ENCODE results near the gene FHOD3. TPM values are rescaled to one million over a fixed set of nuclear protein-coding genes. Genes with fewer than 3 reads are reported as not detected.

The FHOD3 gene
- total and polyA plus RNA-seq, 2 of the 13 experiments (the other 11 are each of a cell fraction or from before 2014, with no cell fraction given) = 0.07 TPM; not detected in 1

DNA sequence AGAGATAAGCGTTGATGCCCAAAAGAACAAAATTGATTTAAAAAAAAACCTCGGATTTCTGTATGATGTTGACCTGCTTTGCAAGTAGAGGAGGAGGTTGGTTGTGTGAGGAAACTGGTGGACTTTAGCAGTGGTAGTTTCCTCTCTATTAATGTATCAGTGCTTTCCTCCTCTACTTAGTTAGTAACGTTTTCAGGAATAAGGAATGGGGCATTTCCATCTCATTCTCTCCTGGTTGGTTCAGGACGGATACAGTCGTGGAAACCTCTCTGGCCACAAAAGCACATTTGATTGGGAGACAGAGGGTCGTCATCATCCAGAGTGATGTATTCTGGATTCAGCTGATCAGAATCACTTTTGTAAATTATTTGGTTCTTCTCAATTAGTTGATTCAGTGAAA is 1.5 kb downstream of the FHOD3 start:
- BruUV-seq (replicated peaks) = no TSS peak
- no peak for DNase-seq (ENCODE audit: low spot score)
- TF ChIP-seq AHR (CRISPR knock-in tag; IDR thresholded peaks at IDR 0.05) = no peak
- no peak for TF ChIP-seq ZMYM2 (CRISPR knock-in tag; IDR thresholded peaks at IDR 0.05)
- TF ChIP-seq, protein P1, sequence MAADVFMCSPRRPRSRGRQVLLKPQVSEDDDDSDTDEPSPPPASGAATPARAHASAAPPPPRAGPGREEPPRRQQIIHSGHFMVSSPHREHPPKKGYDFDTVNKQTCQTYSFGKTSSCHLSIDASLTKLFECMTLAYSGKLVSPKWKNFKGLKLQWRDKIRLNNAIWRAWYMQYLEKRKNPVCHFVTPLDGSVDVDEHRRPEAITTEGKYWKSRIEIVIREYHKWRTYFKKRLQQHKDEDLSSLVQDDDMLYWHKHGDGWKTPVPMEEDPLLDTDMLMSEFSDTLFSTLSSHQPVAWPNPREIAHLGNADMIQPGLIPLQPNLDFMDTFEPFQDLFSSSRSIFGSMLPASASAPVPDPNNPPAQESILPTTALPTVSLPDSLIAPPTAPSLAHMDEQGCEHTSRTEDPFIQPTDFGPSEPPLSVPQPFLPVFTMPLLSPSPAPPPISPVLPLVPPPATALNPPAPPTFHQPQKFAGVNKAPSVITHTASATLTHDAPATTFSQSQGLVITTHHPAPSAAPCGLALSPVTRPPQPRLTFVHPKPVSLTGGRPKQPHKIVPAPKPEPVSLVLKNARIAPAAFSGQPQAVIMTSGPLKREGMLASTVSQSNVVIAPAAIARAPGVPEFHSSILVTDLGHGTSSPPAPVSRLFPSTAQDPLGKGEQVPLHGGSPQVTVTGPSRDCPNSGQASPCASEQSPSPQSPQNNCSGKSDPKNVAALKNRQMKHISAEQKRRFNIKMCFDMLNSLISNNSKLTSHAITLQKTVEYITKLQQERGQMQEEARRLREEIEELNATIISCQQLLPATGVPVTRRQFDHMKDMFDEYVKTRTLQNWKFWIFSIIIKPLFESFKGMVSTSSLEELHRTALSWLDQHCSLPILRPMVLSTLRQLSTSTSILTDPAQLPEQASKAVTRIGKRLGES (CRISPR knock-in tag; IDR thresholded peaks at IDR 0.05; ENCODE audit: borderline replicate concordance) = no peak
- no peak for TF ChIP-seq ZNF761 (CRISPR knock-in tag; conservative IDR thresholded peaks at IDR 0.05)
- TF ChIP-seq TCF12 (IDR thresholded peaks at IDR 0.05) = no peak
- TF ChIP-seq TCF12 (CRISPR knock-in tag; IDR thresholded peaks at IDR 0.05) = no peak
- TF ChIP-seq, protein P2, sequence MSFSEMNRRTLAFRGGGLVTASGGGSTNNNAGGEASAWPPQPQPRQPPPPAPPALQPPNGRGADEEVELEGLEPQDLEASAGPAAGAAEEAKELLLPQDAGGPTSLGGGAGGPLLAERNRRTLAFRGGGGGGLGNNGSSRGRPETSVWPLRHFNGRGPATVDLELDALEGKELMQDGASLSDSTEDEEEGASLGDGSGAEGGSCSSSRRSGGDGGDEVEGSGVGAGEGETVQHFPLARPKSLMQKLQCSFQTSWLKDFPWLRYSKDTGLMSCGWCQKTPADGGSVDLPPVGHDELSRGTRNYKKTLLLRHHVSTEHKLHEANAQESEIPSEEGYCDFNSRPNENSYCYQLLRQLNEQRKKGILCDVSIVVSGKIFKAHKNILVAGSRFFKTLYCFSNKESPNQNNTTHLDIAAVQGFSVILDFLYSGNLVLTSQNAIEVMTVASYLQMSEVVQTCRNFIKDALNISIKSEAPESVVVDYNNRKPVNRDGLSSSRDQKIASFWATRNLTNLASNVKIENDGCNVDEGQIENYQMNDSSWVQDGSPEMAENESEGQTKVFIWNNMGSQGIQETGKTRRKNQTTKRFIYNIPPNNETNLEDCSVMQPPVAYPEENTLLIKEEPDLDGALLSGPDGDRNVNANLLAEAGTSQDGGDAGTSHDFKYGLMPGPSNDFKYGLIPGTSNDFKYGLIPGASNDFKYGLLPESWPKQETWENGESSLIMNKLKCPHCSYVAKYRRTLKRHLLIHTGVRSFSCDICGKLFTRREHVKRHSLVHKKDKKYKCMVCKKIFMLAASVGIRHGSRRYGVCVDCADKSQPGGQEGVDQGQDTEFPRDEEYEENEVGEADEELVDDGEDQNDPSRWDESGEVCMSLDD (CRISPR knock-in tag; IDR thresholded peaks at IDR 0.05; ENCODE audit: borderline replicate concordance) = no peak
- no peak for TF ChIP-seq DR1 (CRISPR knock-in tag; IDR thresholded peaks at IDR 0.05)
- TF ChIP-seq, protein P3, sequence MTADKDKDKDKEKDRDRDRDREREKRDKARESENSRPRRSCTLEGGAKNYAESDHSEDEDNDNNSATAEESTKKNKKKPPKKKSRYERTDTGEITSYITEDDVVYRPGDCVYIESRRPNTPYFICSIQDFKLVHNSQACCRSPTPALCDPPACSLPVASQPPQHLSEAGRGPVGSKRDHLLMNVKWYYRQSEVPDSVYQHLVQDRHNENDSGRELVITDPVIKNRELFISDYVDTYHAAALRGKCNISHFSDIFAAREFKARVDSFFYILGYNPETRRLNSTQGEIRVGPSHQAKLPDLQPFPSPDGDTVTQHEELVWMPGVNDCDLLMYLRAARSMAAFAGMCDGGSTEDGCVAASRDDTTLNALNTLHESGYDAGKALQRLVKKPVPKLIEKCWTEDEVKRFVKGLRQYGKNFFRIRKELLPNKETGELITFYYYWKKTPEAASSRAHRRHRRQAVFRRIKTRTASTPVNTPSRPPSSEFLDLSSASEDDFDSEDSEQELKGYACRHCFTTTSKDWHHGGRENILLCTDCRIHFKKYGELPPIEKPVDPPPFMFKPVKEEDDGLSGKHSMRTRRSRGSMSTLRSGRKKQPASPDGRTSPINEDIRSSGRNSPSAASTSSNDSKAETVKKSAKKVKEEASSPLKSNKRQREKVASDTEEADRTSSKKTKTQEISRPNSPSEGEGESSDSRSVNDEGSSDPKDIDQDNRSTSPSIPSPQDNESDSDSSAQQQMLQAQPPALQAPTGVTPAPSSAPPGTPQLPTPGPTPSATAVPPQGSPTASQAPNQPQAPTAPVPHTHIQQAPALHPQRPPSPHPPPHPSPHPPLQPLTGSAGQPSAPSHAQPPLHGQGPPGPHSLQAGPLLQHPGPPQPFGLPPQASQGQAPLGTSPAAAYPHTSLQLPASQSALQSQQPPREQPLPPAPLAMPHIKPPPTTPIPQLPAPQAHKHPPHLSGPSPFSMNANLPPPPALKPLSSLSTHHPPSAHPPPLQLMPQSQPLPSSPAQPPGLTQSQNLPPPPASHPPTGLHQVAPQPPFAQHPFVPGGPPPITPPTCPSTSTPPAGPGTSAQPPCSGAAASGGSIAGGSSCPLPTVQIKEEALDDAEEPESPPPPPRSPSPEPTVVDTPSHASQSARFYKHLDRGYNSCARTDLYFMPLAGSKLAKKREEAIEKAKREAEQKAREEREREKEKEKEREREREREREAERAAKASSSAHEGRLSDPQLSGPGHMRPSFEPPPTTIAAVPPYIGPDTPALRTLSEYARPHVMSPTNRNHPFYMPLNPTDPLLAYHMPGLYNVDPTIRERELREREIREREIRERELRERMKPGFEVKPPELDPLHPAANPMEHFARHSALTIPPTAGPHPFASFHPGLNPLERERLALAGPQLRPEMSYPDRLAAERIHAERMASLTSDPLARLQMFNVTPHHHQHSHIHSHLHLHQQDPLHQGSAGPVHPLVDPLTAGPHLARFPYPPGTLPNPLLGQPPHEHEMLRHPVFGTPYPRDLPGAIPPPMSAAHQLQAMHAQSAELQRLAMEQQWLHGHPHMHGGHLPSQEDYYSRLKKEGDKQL (CRISPR knock-in tag; IDR thresholded peaks at IDR 0.05; ENCODE audit: low read depth) = no peak
- no peak for ATAC-seq
- Histone ChIP-seq H4K20me1 (ENCODE audit: insufficient read depth, low read length) (no peaks in the 10 kb centered on the region), H3K27me3 (ENCODE audit: control insufficient read depth in 1 of 2, insufficient read depth in 2 of 2, low read length in 2 of 2) (peaks cover 0 to 51% of the 10 kb centered on the region in 2 experiments; a peak in 4 of 5 replicates), H2AFZ (ENCODE audit: low read length) (no peak overlapping the region), H3K27ac (ENCODE audit: extremely low read length, insufficient read depth, low read length) (no peak overlapping the region), H3K4me1 (ENCODE audit: insufficient read depth, low read length) (peaks cover 9% of the 10 kb centered on the region; the same call in 1 of the 2 replicates), H3K36me3 (replicated peaks in 1 of 2; ENCODE audit: control insufficient read depth in 1 of 2, insufficient read depth in 2 of 2, low read length in 2 of 2) (no peaks in the 10 kb centered on the region), H3K79me2 (ENCODE audit: insufficient read depth, low read length) (no peaks in the 10 kb centered on the region), H3K9me3 (ENCODE audit: low read length) (no peaks in the 10 kb centered on the region), H3K9ac (ENCODE audit: insufficient read depth, low read depth, low read length) (no peak overlapping the region), H3K4me3 (replicated peaks in 1 of 3; ENCODE audit: insufficient read depth in 1 of 3, low read depth in 2 of 3, low read length in 3 of 3) (no peak overlapping the region), H3K4me2 (ENCODE audit: low read depth, low read length) (no peak overlapping the region)
- FAIRE-seq = no peak
- WGBS (ENCODE audit: low lambda C conversion rate) = 20% methylated on average over 6 of the region's 6 CpGs
- CTCF ChIA-PET (ENCODE audit: low intra/inter-chr PET ratio, low total read pairs) = no interaction called here
- POLR2A ChIA-PET = interaction anchor here (0.6 kb wide), 1 partner anchor 152 kb away, joined by 3 read pairs; no protein-coding TSS in a partner anchor
- intact Hi-C loops (cut with micrococcal nuclease; ENCODE audit: unreplicated experiment) = loop anchor here (5.0 kb wide), 1 partner anchor 273 kb away; no protein-coding TSS in a partner anchor
- in situ Hi-C loops (cut with HindIII; ENCODE audit: extremely low pct_ligation_motif_present, low pct_unique_long_range_greater_than_20kb) = loop anchor here (10.0 kb wide), 1 partner anchor 276 kb away; no protein-coding TSS in a partner anchor

All from HepG2 (cell line).